Measurements from ENCODE around the gene SLC9B1.
"Not testable (repeated sequence)": the region's sequence is repeated elsewhere in the genome, so short reads cannot be mapped to it uniquely, and the experiment has no call there.

SLC9B1 gene

GRCh38 chr4:102959496-102959895 is 60.0 kb downstream of the SLC9B1 start:
- Histone ChIP-seq H3K27me3 (ENCODE audit: insufficient read depth, low read depth, severe bottlenecking) (no peaks in the 10 kb centered on the region), H3K9me3 (ENCODE audit: severe bottlenecking) (no peaks in the 10 kb centered on the region), H3K27ac (no peak overlapping the region), H3K4me3 (ENCODE audit: low read depth, low read length) (no peak overlapping the region), H3K36me3 (no peaks in the 10 kb centered on the region)
- TF ChIP-seq, protein P1, sequence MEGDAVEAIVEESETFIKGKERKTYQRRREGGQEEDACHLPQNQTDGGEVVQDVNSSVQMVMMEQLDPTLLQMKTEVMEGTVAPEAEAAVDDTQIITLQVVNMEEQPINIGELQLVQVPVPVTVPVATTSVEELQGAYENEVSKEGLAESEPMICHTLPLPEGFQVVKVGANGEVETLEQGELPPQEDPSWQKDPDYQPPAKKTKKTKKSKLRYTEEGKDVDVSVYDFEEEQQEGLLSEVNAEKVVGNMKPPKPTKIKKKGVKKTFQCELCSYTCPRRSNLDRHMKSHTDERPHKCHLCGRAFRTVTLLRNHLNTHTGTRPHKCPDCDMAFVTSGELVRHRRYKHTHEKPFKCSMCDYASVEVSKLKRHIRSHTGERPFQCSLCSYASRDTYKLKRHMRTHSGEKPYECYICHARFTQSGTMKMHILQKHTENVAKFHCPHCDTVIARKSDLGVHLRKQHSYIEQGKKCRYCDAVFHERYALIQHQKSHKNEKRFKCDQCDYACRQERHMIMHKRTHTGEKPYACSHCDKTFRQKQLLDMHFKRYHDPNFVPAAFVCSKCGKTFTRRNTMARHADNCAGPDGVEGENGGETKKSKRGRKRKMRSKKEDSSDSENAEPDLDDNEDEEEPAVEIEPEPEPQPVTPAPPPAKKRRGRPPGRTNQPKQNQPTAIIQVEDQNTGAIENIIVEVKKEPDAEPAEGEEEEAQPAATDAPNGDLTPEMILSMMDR (IDR thresholded peaks at IDR 0.05; ENCODE audit: low read depth, low read length): no peak
- DNase-seq: no peak

DNA sequence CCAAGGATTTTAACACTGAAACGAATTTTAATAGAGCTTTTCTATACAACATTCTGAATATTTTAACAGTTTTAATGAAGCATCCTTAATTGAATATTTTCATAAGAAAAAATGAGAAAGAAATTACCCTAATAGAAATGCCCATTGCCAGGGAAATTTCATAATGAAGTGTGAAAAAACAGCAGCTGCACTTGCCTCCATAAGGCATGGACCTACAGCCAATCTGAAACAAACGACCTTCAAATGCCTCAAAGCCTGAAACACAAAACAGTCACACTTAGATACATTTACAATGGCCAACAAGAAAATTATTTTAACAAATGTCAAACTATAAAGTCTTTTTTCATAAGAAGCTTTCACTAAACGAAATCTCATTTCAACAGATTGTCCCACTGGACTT is 74.4 kb downstream of the SLC9B1 start:
- Histone ChIP-seq H3K36me3 (no peaks in the 10 kb centered on the region), H3K27ac (no peak overlapping the region), H3K9me3 (ENCODE audit: severe bottlenecking) (no peaks in the 10 kb centered on the region), H3K27me3 (ENCODE audit: insufficient read depth, low read depth, severe bottlenecking) (no peaks in the 10 kb centered on the region), H3K4me3 (ENCODE audit: low read depth, low read length) (no peak overlapping the region)
- TF ChIP-seq, protein P1 (IDR thresholded peaks at IDR 0.05; ENCODE audit: low read depth, low read length): no peak
- no peak for DNase-seq

DNA sequence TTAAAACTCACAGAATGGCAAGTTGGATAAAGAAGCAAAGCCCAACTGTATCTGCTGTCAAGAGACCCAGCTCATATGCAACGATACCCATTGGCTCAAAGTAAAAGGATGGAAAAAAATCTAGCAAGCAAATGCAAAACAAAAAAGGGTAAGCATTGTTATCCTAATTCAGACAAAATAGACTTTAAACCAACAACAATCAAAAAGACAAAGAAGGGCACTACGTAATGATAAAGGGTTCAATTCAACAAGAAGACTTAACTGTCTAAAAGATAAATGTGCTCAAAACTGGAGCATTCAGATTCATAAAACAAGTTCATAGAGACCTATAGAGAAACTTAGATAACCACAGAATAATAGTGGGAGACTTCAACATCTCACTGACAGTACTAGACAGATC is 81.4 kb downstream of the SLC9B1 start:
- H3K36me3 ChIP-seq; H3K9me3 ChIP-seq (ENCODE audit: severe bottlenecking); DNase-seq; H3K27me3 ChIP-seq (ENCODE audit: insufficient read depth, low read depth, severe bottlenecking); H3K27ac ChIP-seq; H3K4me3 ChIP-seq (ENCODE audit: low read depth, low read length): not testable (repeated sequence)

- H3K4me3 ChIP-seq (ENCODE audit: low read depth, low read length): no peak overlapping the region
- H3K36me3 ChIP-seq: no peaks in the 10 kb centered on the region
- H3K27me3 ChIP-seq (ENCODE audit: insufficient read depth, low read depth, severe bottlenecking): no peaks in the 10 kb centered on the region
- H3K27ac ChIP-seq: no peak overlapping the region
- TF ChIP-seq, protein P1 (IDR thresholded peaks at IDR 0.05; ENCODE audit: low read depth, low read length): no peak
- H3K9me3 ChIP-seq (ENCODE audit: severe bottlenecking): no peaks in the 10 kb centered on the region
- DNase-seq: no peak
Observed at GRCh38 chr4:102935716-102936115, 83.8 kb downstream of the SLC9B1 start.

DNA sequence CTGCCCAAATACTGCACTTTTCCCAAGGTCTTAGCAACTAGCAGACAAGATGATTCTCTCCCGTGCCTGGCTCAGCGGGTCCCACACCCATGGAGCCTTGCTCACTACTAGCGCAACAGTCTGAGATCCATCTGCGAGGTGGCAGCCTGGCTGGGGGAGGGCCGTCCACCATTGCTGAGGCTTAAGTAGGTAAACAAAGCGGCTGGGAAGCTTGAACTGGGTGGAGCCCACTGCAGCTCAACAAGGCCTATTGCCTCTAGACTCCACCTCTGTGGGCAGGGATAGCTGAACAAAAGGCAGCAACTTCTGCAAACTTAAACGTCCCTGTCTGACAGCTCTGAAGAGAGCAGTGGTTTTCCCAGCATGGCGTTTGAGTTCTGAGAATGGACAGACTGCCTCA is 99.8 kb downstream of the SLC9B1 start:
- not testable (repeated sequence) for H3K4me3 ChIP-seq (ENCODE audit: low read depth, low read length); H3K27me3 ChIP-seq (ENCODE audit: insufficient read depth, low read depth, severe bottlenecking); H3K36me3 ChIP-seq; H3K27ac ChIP-seq; DNase-seq; H3K9me3 ChIP-seq (ENCODE audit: severe bottlenecking)

GRCh38 chr4:102918859-102919258 is 100.6 kb downstream of the SLC9B1 start:
- Histone ChIP-seq H3K9me3 (ENCODE audit: severe bottlenecking) (peaks cover 6% of the 10 kb centered on the region), H3K27me3 (ENCODE audit: insufficient read depth, low read depth, severe bottlenecking) (no peaks in the 10 kb centered on the region), H3K27ac (no peak overlapping the region), H3K36me3 (no peaks in the 10 kb centered on the region), H3K4me3 (ENCODE audit: low read depth, low read length) (no peak overlapping the region)
- TF ChIP-seq, protein P1 (IDR thresholded peaks at IDR 0.05; ENCODE audit: low read depth, low read length): no peak
- DNase-seq: no peak

DNA sequence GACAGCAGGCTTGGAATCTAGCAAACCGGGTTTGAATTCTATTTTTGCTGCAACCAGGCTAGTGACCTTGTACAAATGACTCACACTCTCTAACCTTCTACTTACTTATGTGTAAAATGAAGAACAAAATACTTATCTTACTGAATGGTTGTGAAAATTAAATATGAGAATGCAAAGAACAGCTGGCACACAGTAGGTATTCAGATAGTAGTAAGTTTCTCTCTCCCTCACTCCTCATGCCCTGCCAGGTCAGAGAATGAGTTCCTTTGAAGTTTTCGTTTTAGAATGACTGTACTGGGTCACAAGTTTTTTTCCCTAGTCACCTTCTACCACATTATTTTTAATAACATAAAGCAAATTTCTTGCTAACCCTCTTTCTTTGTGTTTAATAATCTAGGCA is 117.7 kb downstream of the SLC9B1 start:
- no peaks in the 10 kb centered on the region for H3K36me3 ChIP-seq
- no peak overlapping the region for H3K4me3 ChIP-seq (ENCODE audit: low read depth, low read length)
- no peak overlapping the region for H3K27ac ChIP-seq
- H3K9me3 ChIP-seq (ENCODE audit: severe bottlenecking): no peaks in the 10 kb centered on the region
- TF ChIP-seq, protein P1 (IDR thresholded peaks at IDR 0.05; ENCODE audit: low read depth, low read length): no peak
- no peaks in the 10 kb centered on the region for H3K27me3 ChIP-seq (ENCODE audit: insufficient read depth, low read depth, severe bottlenecking)
- no peak for DNase-seq

DNA sequence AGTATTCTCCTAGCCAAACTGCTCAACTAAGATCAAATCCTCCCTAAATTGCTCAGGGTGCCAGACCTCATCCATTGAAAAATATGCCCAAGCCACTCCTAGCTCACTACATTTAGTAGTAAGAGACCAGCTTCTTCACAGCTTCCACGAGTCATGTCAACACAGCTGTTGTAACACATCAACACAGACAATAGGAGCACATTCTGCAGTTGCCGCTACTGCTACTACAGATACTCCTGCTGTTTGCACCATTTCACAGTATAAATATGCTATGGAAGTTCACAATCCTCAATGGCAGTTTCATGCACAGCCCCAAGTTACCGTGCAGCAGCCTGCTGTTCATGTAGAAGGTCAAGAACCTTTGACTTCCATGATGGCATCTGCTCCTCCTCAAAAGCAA is 121.9 kb downstream of the SLC9B1 start:
- not testable (repeated sequence) for H3K27ac ChIP-seq; H3K36me3 ChIP-seq; H3K4me3 ChIP-seq (ENCODE audit: low read depth, low read length); H3K27me3 ChIP-seq (ENCODE audit: insufficient read depth, low read depth, severe bottlenecking); H3K9me3 ChIP-seq (ENCODE audit: severe bottlenecking); DNase-seq

- not testable (repeated sequence) for DNase-seq; H3K36me3 ChIP-seq; H3K27me3 ChIP-seq (ENCODE audit: insufficient read depth, low read depth, severe bottlenecking); H3K9me3 ChIP-seq (ENCODE audit: severe bottlenecking); H3K4me3 ChIP-seq (ENCODE audit: low read depth, low read length); H3K27ac ChIP-seq
Observed at GRCh38 chr4:102896547-102896946, 123.0 kb downstream of the SLC9B1 start.

GRCh38 chr4:102889866-102890265 is 129.6 kb downstream of the SLC9B1 start:
- H3K9me3 ChIP-seq (ENCODE audit: severe bottlenecking); H3K4me3 ChIP-seq (ENCODE audit: low read depth, low read length); H3K27me3 ChIP-seq (ENCODE audit: insufficient read depth, low read depth, severe bottlenecking); DNase-seq; H3K27ac ChIP-seq: not testable (repeated sequence)
- peaks cover 11% of the 10 kb centered on the region for H3K36me3 ChIP-seq
